HG03469 (cell line): Measurements from ENCODE around the gene PTGR1.

ENCODE experiments used
- ATAC-seq: cut with Tn5 transposase; IDR thresholded peaks from one replicate; pipeline ENCODE4 v1.9.1; 2021; ENCODE audit warnings: mild to moderate bottlenecking, moderate library complexity, moderate number of reproducible peaks; ENCODE audit not compliant: unreplicated experiment

Gene PTGR1

DNA sequence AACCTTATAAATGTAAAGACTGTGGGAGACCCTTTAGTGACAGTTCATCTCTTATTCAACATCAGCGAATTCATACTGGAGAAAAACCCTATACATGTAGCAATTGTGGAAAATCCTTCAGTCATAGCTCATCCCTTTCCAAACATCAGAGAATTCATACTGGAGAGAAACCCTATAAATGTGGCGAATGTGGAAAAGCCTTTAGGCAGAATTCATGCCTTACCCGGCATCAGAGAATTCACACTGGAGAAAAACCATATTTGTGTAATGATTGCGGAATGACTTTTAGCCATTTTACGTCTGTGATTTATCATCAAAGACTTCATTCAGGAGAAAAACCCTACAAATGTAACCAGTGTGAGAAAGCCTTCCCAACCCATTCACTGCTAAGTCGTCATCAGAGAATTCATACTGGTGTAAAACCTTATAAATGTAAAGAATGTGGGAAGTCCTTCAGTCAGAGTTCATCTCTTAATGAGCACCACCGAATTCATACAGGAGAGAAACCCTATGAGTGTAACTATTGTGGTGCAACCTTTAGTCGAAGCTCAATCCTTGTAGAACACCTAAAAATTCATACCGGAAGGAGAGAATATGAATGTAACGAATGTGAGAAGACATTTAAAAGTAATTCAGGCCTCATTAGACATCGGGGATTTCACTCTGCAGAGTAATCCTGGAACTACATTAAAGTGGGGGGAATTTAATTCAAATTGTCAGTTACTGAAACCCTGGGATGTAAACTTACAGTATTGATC, 56.8 kb downstream of the PTGR1 start:
- ATAC-seq = no peak

- no peak for ATAC-seq
Measured at GRCh38 chr9:111533099-111533790, 66.2 kb downstream of the PTGR1 start.

- no peak for ATAC-seq
Measured at GRCh38 chr9:111531716-111532115, 67.7 kb downstream of the PTGR1 start.

DNA sequence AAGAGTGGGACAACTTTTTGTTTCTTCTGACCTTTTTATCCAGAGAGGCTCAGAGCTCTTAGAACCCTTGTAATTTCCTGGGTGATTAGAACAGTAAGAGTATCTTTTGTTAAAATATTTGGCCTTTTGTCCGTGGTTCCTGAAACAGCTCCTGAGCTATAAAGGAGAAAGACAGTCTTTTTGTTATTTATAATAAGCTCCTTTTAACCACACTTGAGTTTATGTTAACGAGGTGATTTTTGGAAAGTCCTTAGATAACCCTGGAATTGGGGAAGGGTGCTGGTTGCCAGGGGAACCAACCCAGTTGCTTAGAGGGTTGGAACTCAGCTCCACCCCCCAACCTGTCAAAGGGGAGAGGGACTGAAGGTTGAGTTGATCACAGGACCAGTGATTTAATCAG, 69.7 kb downstream of the PTGR1 start:
- no peak for ATAC-seq

GRCh38 chr9:111527347-111527746, 72.1 kb downstream of the PTGR1 start:
- ATAC-seq = no peak

DNA sequence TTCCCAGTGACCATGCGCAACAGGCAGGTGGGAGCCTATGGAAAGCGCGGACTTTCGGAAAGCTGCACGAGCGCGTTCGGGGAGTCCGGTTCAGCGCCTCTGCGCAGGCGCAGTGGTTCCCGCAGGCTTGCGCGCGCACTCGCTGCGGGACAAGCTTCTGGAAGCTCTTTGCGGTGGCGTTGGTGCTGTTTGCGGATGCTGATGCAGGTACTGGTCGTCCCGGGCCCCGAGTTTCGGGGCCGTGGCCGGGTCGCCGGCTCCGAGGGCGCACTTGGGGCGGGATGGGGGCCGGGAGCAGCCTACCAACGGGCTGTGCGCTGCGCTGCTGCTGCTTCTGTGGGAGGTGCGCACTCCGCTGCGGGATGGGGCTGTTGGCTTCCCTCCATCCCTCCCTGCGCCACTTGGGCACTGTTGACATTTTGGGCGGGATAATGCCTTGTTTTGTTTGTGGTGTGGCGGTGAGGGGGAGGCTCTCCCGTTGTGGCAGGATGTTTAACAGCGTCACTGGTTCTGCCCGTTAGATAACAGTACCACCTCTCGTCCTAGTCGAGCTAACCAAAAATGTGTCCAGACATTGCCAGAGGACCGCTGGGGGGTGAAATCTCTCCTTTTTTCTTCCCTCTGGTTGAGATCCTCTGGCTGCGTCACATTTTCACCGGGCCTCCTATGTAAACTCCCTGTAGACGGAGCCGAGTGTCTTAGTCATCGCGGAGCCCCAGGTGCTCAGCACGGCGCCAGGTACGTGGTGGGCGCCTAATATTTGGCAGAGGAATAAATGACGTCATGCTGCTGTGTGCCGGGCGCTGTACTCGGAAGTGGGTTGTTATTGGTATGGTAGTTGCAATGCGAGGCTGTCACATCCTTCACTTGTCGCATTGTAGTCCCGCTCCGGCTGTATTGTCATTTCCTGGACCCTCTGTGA, 74.1 kb downstream of the PTGR1 start, which contains the start of gene ZNF483:
ZNF483 (plus strand) TSS at position 124 of the 922 bp plus-strand sequence. CDS start 2,217 bp downstream, outside the sequence.
- no peak for ATAC-seq

- ATAC-seq = no peak
Measured at GRCh38 chr9:111524731-111525055, 74.8 kb downstream of the PTGR1 start.

DNA sequence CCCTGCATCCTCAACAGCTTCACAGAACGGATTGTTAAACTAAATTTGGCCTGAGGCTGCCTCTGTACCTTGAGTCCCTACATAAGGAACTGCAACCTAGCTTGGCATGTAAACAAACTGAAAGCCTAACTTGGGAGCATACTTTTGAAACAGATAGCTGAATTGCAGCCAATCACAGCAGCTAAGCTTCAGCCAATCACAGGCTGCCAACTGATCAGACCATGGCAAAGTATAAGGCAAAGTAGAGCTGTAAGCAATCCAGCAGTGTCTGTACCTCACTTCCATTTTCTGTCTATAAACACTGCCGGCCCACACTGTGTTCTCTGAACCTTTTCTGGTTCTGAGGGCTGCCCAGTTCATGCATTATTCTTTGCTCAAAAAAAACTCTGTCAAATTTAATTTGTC, 83.4 kb downstream of the PTGR1 start:
- ATAC-seq = no peak

DNA sequence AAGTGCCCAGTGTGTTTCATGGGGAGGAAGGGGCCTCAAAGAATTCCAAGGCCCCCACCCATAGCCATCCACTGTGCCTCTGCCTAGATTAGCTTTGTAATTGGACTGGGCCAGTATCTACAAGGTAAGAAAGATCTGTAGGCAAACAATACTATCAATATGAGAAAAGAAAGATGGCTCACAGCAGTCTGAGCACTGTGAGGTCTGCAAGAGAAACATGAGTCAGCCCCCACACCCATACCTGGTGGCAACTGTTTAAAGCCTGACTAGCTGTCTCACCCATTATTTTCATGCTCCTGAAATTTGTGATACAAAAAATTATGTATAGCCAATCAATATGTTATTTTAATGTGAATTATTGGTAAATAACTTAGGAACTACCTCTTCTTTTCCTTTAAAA, 84.5 kb downstream of the PTGR1 start:
- ATAC-seq = no peak
